HepG2 (cell line): ENCODE data around the gene RPTOR. TPM values are rescaled to one million over a fixed set of nuclear protein-coding genes. Genes with fewer than 3 reads are reported as not detected.

Source experiments
- ATAC-seq: fragments of 200-7000 bp; cut with Tn5 transposase; 3 replicates; pipeline ENCODE4 v1.9.1; 2020; ENCODE audit warnings: mild to moderate bottlenecking, moderate library complexity
- BruUV-seq: library from RNA; stranded (reverse); fragments of 400-500 nt; replicated peaks from 2 replicates; lab custom pipeline; 2021; lab: Mats Ljungman, UMichigan
- CTCF ChIA-PET: fragments of 300-600 bp; formaldehyde crosslinking; extraction: SDS; loops from one replicate; lab custom pipeline; 2021; ENCODE audit warnings: low total read pairs, inconsistent platforms, low intra/inter-chr PET ratio; lab: Yijun Ruan, JAX
- POLR2A ChIA-PET: fragments of 350-600 bp; sonication (Branson Sonifier 250); formaldehyde crosslinking; loops from one replicate; lab custom pipeline; 2020; ENCODE audit warnings: antibody characterized with exemption, inconsistent platforms; lab: Yijun Ruan, JAX
- DNase-seq: peaks from one replicate; pipeline ENCODE4 v3.0.0-alpha.2; 2015; ENCODE audit warnings: low spot score
- FAIRE-seq: peaks from 3 replicates; lab custom pipeline; 2011; peaks lifted over from hg19 to GRCh38; lab: Jason Lieb, UNC
- H2AFZ ChIP-seq: one replicate; pipeline ENCODE4 v1.6.1; 2011; ENCODE audit warnings: low read length, inconsistent platforms
- H3K27ac ChIP-seq: fragments of 300-600 bp; 3 replicates; pipeline ENCODE4 v1.8.0; 2011; ENCODE audit warnings: mixed run types, mild to moderate bottlenecking, mixed read lengths, low read length, inconsistent platforms; ENCODE audit not compliant: insufficient read depth; ENCODE audit errors: extremely low read length
- H3K27me3 ChIP-seq, 2 experiments: fragments of 200-600 bp in 1 of 2; 2 replicates in 1 of 2; 3 replicates in 1 of 2; pipeline versions ENCODE4 v1.6.0 to v1.8.0; 2011; ENCODE audit warnings: low read length in 2 of 2, mild to moderate bottlenecking in 2 of 2, moderate library complexity in 2 of 2, inconsistent platforms in 1 of 2; ENCODE audit not compliant: insufficient read depth in 2 of 2, control insufficient read depth in 1 of 2
- H3K36me3 ChIP-seq, 2 experiments: fragments of 200-600 bp in 1 of 2; replicated peaks in 1 of 2; 2 replicates in 1 of 2; 3 replicates in 1 of 2; pipeline versions ENCODE4 v1.5.1 to v1.8.0; 2011; ENCODE audit warnings: low read length in 2 of 2, inconsistent platforms in 1 of 2; ENCODE audit not compliant: insufficient read depth in 2 of 2, control insufficient read depth in 1 of 2
- H3K4me1 ChIP-seq: 2 replicates; pipeline ENCODE4 v1.5.1; 2012; ENCODE audit warnings: low read length, inconsistent platforms; ENCODE audit not compliant: insufficient read depth
- H3K4me2 ChIP-seq: 2 replicates; pipeline ENCODE4 v1.6.0; 2011; ENCODE audit warnings: low read depth, low read length, inconsistent platforms
- H3K4me3 ChIP-seq, 3 experiments: fragments of 200-600 bp in 1 of 3; sonication (generic), shearing (Covaris generic) in 1 of 3; replicated peaks in 1 of 3; 2 replicates each; pipeline ENCODE4 v1.5.1; 2011 to 2016; ENCODE audit warnings: low read length in 3 of 3, inconsistent platforms in 2 of 3, low read depth in 2 of 3, mild to moderate bottlenecking in 2 of 3, control low read depth in 1 of 3, mixed read lengths in 1 of 3; ENCODE audit not compliant: insufficient read depth in 1 of 3
- H3K79me2 ChIP-seq: one replicate; pipeline ENCODE4 v1.6.1; 2011; ENCODE audit warnings: low read length, inconsistent platforms; ENCODE audit not compliant: insufficient read depth
- H3K9ac ChIP-seq: 2 replicates; pipeline ENCODE4 v1.6.0; 2011; ENCODE audit warnings: mild to moderate bottlenecking, low read depth, low read length, inconsistent platforms; ENCODE audit not compliant: insufficient read depth
- H3K9me3 ChIP-seq: 2 replicates; pipeline ENCODE4 v1.5.1; 2012; ENCODE audit warnings: mild to moderate bottlenecking, low read length
- H4K20me1 ChIP-seq: 2 replicates; pipeline ENCODE4 v1.6.0; 2011; ENCODE audit warnings: inconsistent platforms, mild to moderate bottlenecking, low read length, moderate library complexity; ENCODE audit not compliant: insufficient read depth
- ATF1 ChIP-seq: IDR thresholded peaks from 2 replicates; pipeline ENCODE4 v1.6.1; 2016; ENCODE audit warnings: mild to moderate bottlenecking, control low read depth
- HOXA3 ChIP-seq: sonication (generic); formaldehyde crosslinking; IDR thresholded peaks from 2 replicates; pipeline ENCODE4 v1.5.0; 2020; ENCODE audit warnings: missing genetic modification reagents
- ISL2 ChIP-seq: sonication (generic); formaldehyde crosslinking; IDR thresholded peaks from 2 replicates; pipeline ENCODE4 v1.5.0; 2020; ENCODE audit warnings: missing genetic modification reagents
- MLX ChIP-seq: IDR thresholded peaks from 2 replicates; pipeline ENCODE4 v1.6.1; 2016
- PHF8 ChIP-seq: sonication (generic); formaldehyde crosslinking; IDR thresholded peaks from 2 replicates; pipeline ENCODE4 v1.5.0; 2020; ENCODE audit warnings: missing genetic modification reagents
- REXO4 ChIP-seq: sonication (generic); formaldehyde crosslinking; IDR thresholded peaks from 2 replicates; pipeline ENCODE4 v1.8.0; 2022; ENCODE audit warnings: missing genetic modification reagents, mild to moderate bottlenecking, borderline replicate concordance
- RXRA ChIP-seq: sonication (generic); formaldehyde crosslinking; IDR thresholded peaks from 2 replicates; pipeline ENCODE4 v1.5.1; 2020; ENCODE audit warnings: missing genetic modification reagents
- ZNF569 ChIP-seq: sonication (generic); formaldehyde crosslinking; IDR thresholded peaks from 2 replicates; pipeline ENCODE4 v1.5.0; 2020; ENCODE audit warnings: mild to moderate bottlenecking, missing genetic modification reagents, moderate library complexity, borderline replicate concordance
- ZNF605 ChIP-seq: sonication (generic); formaldehyde crosslinking; IDR thresholded peaks from 2 replicates; pipeline ENCODE4 v1.8.0; 2022; ENCODE audit warnings: mild to moderate bottlenecking, missing genetic modification reagents
- ZNF713 ChIP-seq: sonication (generic); formaldehyde crosslinking; IDR thresholded peaks from 2 replicates; pipeline ENCODE4 v1.4.0; 2020; ENCODE audit warnings: mild to moderate bottlenecking, missing genetic modification reagents
- ZNF766 ChIP-seq: sonication (generic); formaldehyde crosslinking; IDR thresholded peaks from 2 replicates; pipeline ENCODE4 v1.5.0; 2020; ENCODE audit warnings: missing genetic modification reagents, borderline replicate concordance
- ZNF781 ChIP-seq: sonication (generic); formaldehyde crosslinking; IDR thresholded peaks from 2 replicates; pipeline ENCODE4 v1.5.1; 2020; ENCODE audit warnings: borderline replicate concordance, mild to moderate bottlenecking, missing genetic modification reagents; ENCODE audit errors: not compliant biosample characterization
- WGBS: methylation state at CpG from one replicate; pipeline ENCODE4 v1.1.6; 2017; ENCODE audit warnings: low lambda C conversion rate; 5-methylcytosine and 5-hydroxymethylcytosine counted together
- in situ Hi-C: cut with HindIII; loops from 2 replicates; pipeline ENCODE4 v1.10.0; 2017; ENCODE audit warnings: low pct_unique_long_range_greater_than_20kb; ENCODE audit not compliant: extremely low pct_ligation_motif_present
- intact Hi-C: fragments of 100-400 bp; cut with micrococcal nuclease; formaldehyde crosslinking; loops from one replicate; pipeline ENCODE4 v1.10.0; 2022; ENCODE audit not compliant: unreplicated experiment
- polyA plus RNA-seq, 8 experiments: library from polyadenylated mRNA; depleted of rRNA in 3 of 8; stranded (reverse) in 7 of 8; unstranded in 1 of 8; fragments of >200 nt; fragmentation: Illumina TruSeq in 4 of 8; extraction: Trizol in 4 of 8; gene quantifications; 2 replicates each; pipeline versions ENCODE4 v1.2.1 to v1.2.3, GENCODE V29; 2011 to 2016; ENCODE audit warnings: low read depth in 4 of 8, missing spikeins in 1 of 8, mixed read lengths in 1 of 8; ENCODE audit not compliant: insufficient read depth in 1 of 8
- total RNA-seq, 5 experiments: library from RNA; depleted of rRNA; stranded (reverse); fragments of >200 nt; fragmentation: Illumina TruSeq; extraction: Trizol; gene quantifications; 2 replicates each; pipeline ENCODE4 v1.2.3, GENCODE V29; 2016; ENCODE audit warnings: low read depth in 1 of 5
- TF ChIP-seq, protein P1 (sequence below): sonication (generic); formaldehyde crosslinking; IDR thresholded peaks from 2 replicates; pipeline ENCODE4 v1.5.0; 2020; ENCODE audit warnings: missing genetic modification reagents, mild to moderate bottlenecking, borderline replicate concordance

RPTOR gene
- total and polyA plus RNA-seq, 2 of the 13 experiments (the other 11 are each of a cell fraction or from before 2014, with no cell fraction given), result 6.6 to 25.3 TPM

DNA sequence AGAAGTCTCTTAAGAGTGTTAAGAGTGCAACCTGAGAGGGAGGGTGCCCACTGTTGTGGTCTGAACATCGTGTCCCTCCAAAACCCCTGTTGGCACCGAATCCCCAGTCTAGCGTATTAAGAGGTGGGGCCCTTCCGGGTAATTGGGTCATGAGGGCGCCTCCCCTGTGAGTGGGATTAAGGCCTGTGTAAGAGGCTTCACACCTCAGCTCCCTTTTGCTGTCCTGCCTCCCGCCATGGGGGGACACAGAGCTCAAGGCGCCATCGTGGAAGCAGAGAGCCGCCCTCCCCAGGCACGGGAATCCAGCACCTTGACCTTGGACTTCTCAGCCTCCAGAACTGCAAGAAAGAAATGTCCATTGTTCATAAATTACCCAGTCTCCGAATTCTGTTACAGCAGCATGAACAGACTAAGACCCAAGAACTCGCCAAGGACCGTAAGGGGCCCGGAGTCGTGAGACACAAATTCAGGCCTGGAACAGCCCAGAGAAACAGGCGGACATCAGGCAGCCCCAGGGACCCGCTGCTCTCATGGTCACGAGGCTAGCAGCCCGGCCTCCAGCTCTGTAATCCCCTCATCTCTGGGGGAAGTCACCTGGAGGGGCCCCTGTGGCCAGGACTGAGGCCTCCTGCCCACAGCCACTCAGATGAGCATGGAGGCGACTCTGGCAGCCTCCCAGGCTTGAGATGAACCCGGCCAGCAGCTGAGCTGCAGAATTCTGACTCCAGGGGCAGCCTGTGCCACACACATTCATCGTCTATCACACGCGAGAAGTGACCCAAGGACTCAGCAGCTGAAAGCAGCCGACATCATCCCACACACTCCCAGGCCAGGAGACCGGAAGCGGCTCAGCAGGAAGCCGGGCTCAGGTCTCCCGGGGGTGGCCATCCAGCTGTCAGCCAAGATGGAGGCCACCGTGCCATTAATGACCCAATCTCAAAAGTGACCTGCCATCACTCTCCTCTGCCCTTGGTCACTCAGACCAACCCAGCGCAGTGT lies 434.2 kb downstream of the RPTOR start (continued):
- TF ChIP-seq ZNF569 (no peak), RXRA (CRISPR knock-in tag) (peak; percentile 6; the same call in 1 of the 2 replicates), ZNF766 (CRISPR knock-in tag) (no peak), REXO4 (CRISPR knock-in tag) (no peak)

- FAIRE-seq, result no peak
- TF ChIP-seq, protein P1, sequence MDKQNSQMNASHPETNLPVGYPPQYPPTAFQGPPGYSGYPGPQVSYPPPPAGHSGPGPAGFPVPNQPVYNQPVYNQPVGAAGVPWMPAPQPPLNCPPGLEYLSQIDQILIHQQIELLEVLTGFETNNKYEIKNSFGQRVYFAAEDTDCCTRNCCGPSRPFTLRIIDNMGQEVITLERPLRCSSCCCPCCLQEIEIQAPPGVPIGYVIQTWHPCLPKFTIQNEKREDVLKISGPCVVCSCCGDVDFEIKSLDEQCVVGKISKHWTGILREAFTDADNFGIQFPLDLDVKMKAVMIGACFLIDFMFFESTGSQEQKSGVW (CRISPR knock-in tag), result no peak
- TF ChIP-seq RXRA (CRISPR knock-in tag) (0 out of 2 replicates have a peak, but pooled peaks have one; percentile 5), ATF1 (CRISPR knock-in tag) (no peak), ISL2 (CRISPR knock-in tag) (no peak), ZNF713 (no peak), HOXA3 (CRISPR knock-in tag) (peak; percentile 29; the same call in 1 of the 2 replicates), PHF8 (no peak), MLX (CRISPR knock-in tag) (no peak), ZNF781 (CRISPR knock-in tag) (no peak), ZNF605 (CRISPR knock-in tag) (0 out of 2 replicates have a peak, but pooled peaks have one; percentile 40)
Observed at GRCh38 chr17:80979547-80980378, 435.1 kb downstream of the RPTOR start.

More at GRCh38 chr17:80979547-80980378, 435.1 kb downstream of the RPTOR start:
- Histone ChIP-seq H2AFZ (no peak overlapping the region), H3K36me3 (no peaks in the 10 kb centered on the region), H3K27me3 (peaks cover 8 to 44% of the 10 kb centered on the region in 2 experiments; a peak in 4 of 5 replicates), H3K4me2 (peak overlapping the region; percentile 42; the same call in 1 of the 2 replicates), H3K79me2 (no peaks in the 10 kb centered on the region), H3K27ac (no peak overlapping the region), H3K4me1 (peaks cover 11% of the 10 kb centered on the region), H4K20me1 (no peaks in the 10 kb centered on the region), H3K9ac (no peak overlapping the region), H3K9me3 (no peaks in the 10 kb centered on the region), H3K4me3 (peak overlapping the region in 2 of 3 experiments; percentile 8 to 36; a peak in 2 of 6 replicates)
- BruUV-seq, result no TSS peak
- POLR2A ChIA-PET, result interaction anchor here (0.9 to 1.1 kb wide), 2 partner anchors 8 to 10 kb away, joined by 3 to 5 read pairs; no protein-coding TSS in a partner anchor
- CTCF ChIA-PET, result no interaction called here
- in situ Hi-C loops (loop anchor here (5.0 kb wide), 1 partner anchor 552 kb away; no protein-coding TSS in a partner anchor), intact Hi-C loops (loop anchor here (5.0 kb wide), 1 partner anchor 552 kb away; no protein-coding TSS in a partner anchor)
- 57% methylated on average over 21 of the region's 26 CpGs for WGBS
- DNase-seq (no peak), ATAC-seq (no peak; the same call in 2 of the 3 replicates)
